Astrocyte of the spinal cord (primary cell): ENCODE results near the gene PPARD.
"Not testable (repeated sequence)": the region's sequence is repeated elsewhere in the genome, so short reads cannot be mapped to it uniquely, and the experiment has no call there.

ENCODE experiments used
- DNase-seq: peaks from one replicate; pipeline ENCODE4 v3.0.0; 2011; ENCODE audit warnings: low read depth, low spot score
- H3K4me3 ChIP-seq: 2 replicates; pipeline ENCODE4 v1.5.1; 2011; ENCODE audit warnings: low read depth, mild to moderate bottlenecking, low read length, moderate library complexity
- CTCF ChIP-seq: IDR thresholded peaks from 2 replicates; pipeline ENCODE4 v1.5.1; 2012; ENCODE audit warnings: low read depth, mild to moderate bottlenecking, low read length, inconsistent platforms
- in situ Hi-C: cut with HindIII; loops from 2 replicates; pipeline ENCODE4 v1.10.0; 2017; ENCODE audit warnings: low sequenced_read_pairs

PPARD gene

GRCh38 chr6:35436071-35436857 lies 93.9 kb downstream of the PPARD start:
- H3K4me3 ChIP-seq: no peak overlapping the region
- DNase-seq: no peak
- in situ Hi-C loops: no loop called here
- TF ChIP-seq CTCF: no peak

GRCh38 chr6:35438378-35439065 lies 96.2 kb downstream of the PPARD start:
- in situ Hi-C loops, DNase-seq, H3K4me3 ChIP-seq: not testable (repeated sequence)

- in situ Hi-C loops: no loop called here
- TF ChIP-seq CTCF: no peak
- DNase-seq: no peak
- H3K4me3 ChIP-seq: no peak overlapping the region
Observed at GRCh38 chr6:35439308-35439707, 97.0 kb downstream of the PPARD start.

- H3K4me3 ChIP-seq: no peak overlapping the region
- in situ Hi-C loops: no loop called here
- no peak for DNase-seq
- no peak for TF ChIP-seq CTCF
Observed at GRCh38 chr6:35441205-35441604, 98.8 kb downstream of the PPARD start.

GRCh38 chr6:35441642-35442041 lies 99.3 kb downstream of the PPARD start:
- DNase-seq: no peak
- in situ Hi-C loops: no loop called here
- H3K4me3 ChIP-seq: no peak overlapping the region
- no peak for TF ChIP-seq CTCF

- DNase-seq: no peak
- TF ChIP-seq CTCF: no peak
- no peak overlapping the region for H3K4me3 ChIP-seq
- in situ Hi-C loops: no loop called here
Observed at GRCh38 chr6:35442693-35443092, 100.3 kb downstream of the PPARD start.

- TF ChIP-seq CTCF: no peak
- in situ Hi-C loops: no loop called here
- no peak overlapping the region for H3K4me3 ChIP-seq
Observed at GRCh38 chr6:35443341-35444030, 101.1 kb downstream of the PPARD start.

More at GRCh38 chr6:35443341-35444030, 101.1 kb downstream of the PPARD start:
- DNase-seq: no peak
